Keratinocyte (primary cell): ENCODE results near the gene TMEM221. TPM values are rescaled to one million over a fixed set of nuclear protein-coding genes. Genes with fewer than 3 reads are reported as not detected.

ENCODE experiments used
- DNase-seq: peaks from one replicate; pipeline ENCODE4 v3.0.0-alpha.2; 2011; ENCODE audit warnings: low read depth, missing footprints, low spot score
- FAIRE-seq: peaks from 2 replicates; lab custom pipeline; 2011; peaks lifted over from hg19 to GRCh38; lab: Jason Lieb, UNC
- H2AFZ ChIP-seq: 2 replicates; pipeline ENCODE4 v1.6.0; 2012; ENCODE audit warnings: low read length, control low read depth, inconsistent platforms; ENCODE audit not compliant: control insufficient read depth
- H3K27ac ChIP-seq: 2 replicates; pipeline ENCODE4 v1.5.1; 2011; ENCODE audit warnings: low read length; ENCODE audit not compliant: control insufficient read depth, insufficient read depth
- H3K27me3 ChIP-seq: 3 replicates; pipeline ENCODE4 v1.6.0; 2011; ENCODE audit warnings: low read length; ENCODE audit not compliant: control insufficient read depth, insufficient read depth; ENCODE audit errors: extremely low read depth
- H3K36me3 ChIP-seq, 2 experiments: 2 replicates in 1 of 2; 3 replicates in 1 of 2; pipeline ENCODE4 v1.5.1; 2011; ENCODE audit warnings: low read length in 2 of 2, mild to moderate bottlenecking in 1 of 2; ENCODE audit not compliant: control insufficient read depth in 2 of 2, insufficient read depth in 2 of 2; ENCODE audit errors: extremely low read depth in 1 of 2
- H3K4me1 ChIP-seq: 3 replicates; pipeline ENCODE4 v1.5.1; 2011; ENCODE audit warnings: low read length; ENCODE audit not compliant: control insufficient read depth, insufficient read depth; ENCODE audit errors: extremely low read depth
- H3K4me2 ChIP-seq: 3 replicates; pipeline ENCODE4 v1.6.0; 2011; ENCODE audit warnings: low read depth, low read length; ENCODE audit not compliant: control insufficient read depth, insufficient read depth; ENCODE audit errors: extremely low read depth
- H3K4me3 ChIP-seq, 3 experiments: fragments of 200-600 bp in 1 of 3; sonication (generic) in 1 of 3; 2 replicates in 2 of 3; 3 replicates in 1 of 3; pipeline ENCODE4 v1.5.1; 2011 to 2016; ENCODE audit warnings: low read length in 3 of 3, mild to moderate bottlenecking in 3 of 3, control low read depth in 2 of 3, inconsistent platforms in 1 of 3, low read depth in 1 of 3, mixed read lengths in 1 of 3, mixed run types in 1 of 3, moderate library complexity in 1 of 3; ENCODE audit not compliant: control insufficient read depth in 2 of 3, insufficient read depth in 2 of 3; ENCODE audit errors: extremely low read depth in 1 of 3
- H3K79me2 ChIP-seq: 2 replicates; pipeline ENCODE4 v1.6.0; 2012; ENCODE audit warnings: low read length; ENCODE audit not compliant: control insufficient read depth, insufficient read depth
- H3K9ac ChIP-seq: 3 replicates; pipeline ENCODE4 v1.6.0; 2011; ENCODE audit warnings: low read length; ENCODE audit not compliant: control insufficient read depth, insufficient read depth; ENCODE audit errors: extremely low read depth
- H3K9me1 ChIP-seq: 3 replicates; pipeline ENCODE4 v1.6.0; 2011; ENCODE audit warnings: low read length; ENCODE audit not compliant: control insufficient read depth, insufficient read depth; ENCODE audit errors: extremely low read depth
- H3K9me3 ChIP-seq: 2 replicates; pipeline ENCODE4 v1.5.1; 2012; ENCODE audit warnings: low read depth, low read length; ENCODE audit not compliant: control insufficient read depth
- H4K20me1 ChIP-seq: 3 replicates; pipeline ENCODE4 v1.6.0; 2011; ENCODE audit warnings: low read length; ENCODE audit not compliant: control insufficient read depth, insufficient read depth; ENCODE audit errors: extremely low read depth
- EZH2 ChIP-seq: IDR thresholded peaks from one replicate; pipeline ENCODE4 v1.6.1; 2012; ENCODE audit warnings: inconsistent platforms, mild to moderate bottlenecking, low read length, moderate library complexity
- dilution Hi-C: fragments of 300-500 bp; cut with MboI; formaldehyde crosslinking; loops from one replicate; pipeline ENCODE4 v1.7.0; 2020; ENCODE audit warnings: low sequenced_read_pairs; ENCODE audit not compliant: extremely low pct_ligation_motif_present
- polyA plus RNA-seq, 5 experiments: library from polyadenylated mRNA; depleted of rRNA in 3 of 5; stranded (reverse) in 3 of 5; stranded (forward) in 1 of 5; unstranded in 1 of 5; fragments of >200 nt; gene quantifications; 1 replicate in 1 of 5; 2 replicates in 3 of 5; 3 replicates in 1 of 5; pipeline versions ENCODE4 v1.2.1 to v1.2.3, GENCODE V29; 2011 to 2012; ENCODE audit warnings: missing spikeins in 2 of 5, low read depth in 1 of 5, low replicate concordance in 1 of 5
- TF ChIP-seq, protein P1 (sequence below), 3 experiments: IDR thresholded peaks in 1 of 3; conservative IDR thresholded peaks in 1 of 3; optimal IDR thresholded peaks in 1 of 3; 2 replicates in 2 of 3; 3 replicates in 1 of 3; pipeline versions ENCODE3 to v1.5.1; 2011; ENCODE audit warnings: low read length in 3 of 3, mild to moderate bottlenecking in 3 of 3, moderate library complexity in 2 of 3, control low read depth in 1 of 3, inconsistent platforms in 1 of 3; ENCODE audit not compliant: insufficient read depth in 2 of 3; ENCODE audit errors: extremely low read depth in 1 of 3

The TMEM221 gene
- polyA plus RNA-seq, 1 donor (not counting 4 experiments of a cell fraction or from before 2014, with no cell fraction given) = 0.04 TPM

DNA sequence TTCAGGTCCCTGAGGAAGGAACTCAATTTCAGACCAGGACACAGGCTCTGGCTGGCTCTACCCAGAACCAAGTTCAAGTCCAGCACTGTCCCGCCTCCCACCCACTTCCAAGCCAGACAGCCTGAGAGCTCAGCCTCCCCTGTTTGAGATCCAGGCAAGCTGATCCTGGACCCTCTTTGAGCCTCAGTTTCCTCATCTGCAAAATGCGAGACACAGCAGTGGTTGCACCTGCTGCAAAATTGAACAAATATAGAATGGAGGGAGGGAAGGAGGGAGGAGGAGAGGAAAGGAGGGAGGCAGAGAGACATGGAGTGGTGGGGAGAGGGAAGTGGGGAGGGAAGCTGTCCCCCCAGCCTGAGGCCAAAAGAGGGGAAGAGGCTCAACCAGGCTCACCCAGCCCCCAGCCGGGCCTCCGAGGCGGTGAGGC, 751 bp downstream of the TMEM221 start:
- Histone ChIP-seq H3K4me3 (no peak overlapping the region), H3K9me1 (no peaks in the 10 kb centered on the region), H3K9ac (no peak overlapping the region), H2AFZ (no peak overlapping the region), H3K4me2 (peak overlapping the region; percentile 16), H3K4me1 (peaks cover 10% of the 10 kb centered on the region), H3K27me3 (peaks cover 12% of the 10 kb centered on the region), H3K9me3 (no peaks in the 10 kb centered on the region), H3K79me2 (no peaks in the 10 kb centered on the region), H3K27ac (no peak overlapping the region), H3K36me3 (no peaks in the 10 kb centered on the region), H4K20me1 (no peaks in the 10 kb centered on the region)
- DNase-seq (no peak), FAIRE-seq (no peak)
- dilution Hi-C loops = no loop called here
- TF ChIP-seq EZH2 = peak; percentile 32
- TF ChIP-seq, protein P1, sequence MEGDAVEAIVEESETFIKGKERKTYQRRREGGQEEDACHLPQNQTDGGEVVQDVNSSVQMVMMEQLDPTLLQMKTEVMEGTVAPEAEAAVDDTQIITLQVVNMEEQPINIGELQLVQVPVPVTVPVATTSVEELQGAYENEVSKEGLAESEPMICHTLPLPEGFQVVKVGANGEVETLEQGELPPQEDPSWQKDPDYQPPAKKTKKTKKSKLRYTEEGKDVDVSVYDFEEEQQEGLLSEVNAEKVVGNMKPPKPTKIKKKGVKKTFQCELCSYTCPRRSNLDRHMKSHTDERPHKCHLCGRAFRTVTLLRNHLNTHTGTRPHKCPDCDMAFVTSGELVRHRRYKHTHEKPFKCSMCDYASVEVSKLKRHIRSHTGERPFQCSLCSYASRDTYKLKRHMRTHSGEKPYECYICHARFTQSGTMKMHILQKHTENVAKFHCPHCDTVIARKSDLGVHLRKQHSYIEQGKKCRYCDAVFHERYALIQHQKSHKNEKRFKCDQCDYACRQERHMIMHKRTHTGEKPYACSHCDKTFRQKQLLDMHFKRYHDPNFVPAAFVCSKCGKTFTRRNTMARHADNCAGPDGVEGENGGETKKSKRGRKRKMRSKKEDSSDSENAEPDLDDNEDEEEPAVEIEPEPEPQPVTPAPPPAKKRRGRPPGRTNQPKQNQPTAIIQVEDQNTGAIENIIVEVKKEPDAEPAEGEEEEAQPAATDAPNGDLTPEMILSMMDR (optimal IDR thresholded peaks at IDR 0.05 in 1 of 3, IDR thresholded peaks at IDR 0.05 in 1 of 3, conservative IDR thresholded peaks at IDR 0.05 in 1 of 3; ENCODE audit: extremely low read depth in 1 of 3, insufficient read depth in 2 of 3, low read length in 3 of 3) = no peak

DNA sequence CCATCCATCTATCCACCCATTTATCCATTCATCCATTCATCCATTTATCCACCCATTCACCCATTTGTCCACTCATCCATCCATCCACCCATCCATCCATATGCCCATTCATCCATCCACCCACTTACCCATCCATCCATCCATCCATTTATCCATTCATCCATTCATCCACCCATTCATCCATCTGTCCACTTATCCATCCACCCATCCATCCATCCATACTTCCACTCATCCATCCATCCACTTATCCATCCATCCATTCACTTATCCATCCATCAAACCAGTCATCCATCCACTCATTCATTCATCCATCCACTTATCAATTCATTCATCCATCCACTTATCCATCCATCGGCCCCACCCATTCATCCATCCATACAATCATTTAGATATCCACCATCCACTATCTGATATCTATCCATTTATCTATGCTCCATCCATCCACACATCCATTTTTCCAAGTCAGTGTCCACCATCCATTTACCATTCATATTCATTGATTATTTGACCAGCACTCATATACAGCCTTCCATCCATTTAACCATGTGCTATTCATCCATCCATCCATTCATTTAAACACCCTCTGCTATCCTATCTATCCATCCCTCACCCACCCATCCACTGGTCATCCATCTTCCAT, 2.8 kb downstream of the TMEM221 start:
- H3K9me1 ChIP-seq = no peaks in the 10 kb centered on the region
- H3K9me3 ChIP-seq = no peaks in the 10 kb centered on the region
- H2AFZ ChIP-seq = no peak overlapping the region
- H3K79me2 ChIP-seq = no peaks in the 10 kb centered on the region
- no peak overlapping the region for H3K27ac ChIP-seq
- no peak overlapping the region for H3K4me2 ChIP-seq
- H4K20me1 ChIP-seq = no peaks in the 10 kb centered on the region
- peaks cover 12% of the 10 kb centered on the region for H3K4me1 ChIP-seq
- TF ChIP-seq, protein P1 (optimal IDR thresholded peaks at IDR 0.05 in 1 of 3, IDR thresholded peaks at IDR 0.05 in 1 of 3, conservative IDR thresholded peaks at IDR 0.05 in 1 of 3; ENCODE audit: extremely low read depth in 1 of 3, insufficient read depth in 2 of 3, low read length in 3 of 3) = no peak
- no peak for TF ChIP-seq EZH2
- dilution Hi-C loops = no loop called here
- peaks cover 12% of the 10 kb centered on the region for H3K27me3 ChIP-seq
- H3K36me3 ChIP-seq = no peaks in the 10 kb centered on the region
- FAIRE-seq (no peak), DNase-seq (no peak)
- no peak overlapping the region for H3K4me3 ChIP-seq
- no peak overlapping the region for H3K9ac ChIP-seq
